NB4 (cell line): ENCODE data around the gene GRID2.

Experiments used
- CTCF ChIP-seq: IDR thresholded peaks from one replicate; pipeline ENCODE4 v1.5.1; 2012; ENCODE audit warnings: low read depth, low read length
- POLR2A ChIP-seq: IDR thresholded peaks from 2 replicates; pipeline ENCODE4 v1.6.1; 2011; ENCODE audit warnings: mild to moderate bottlenecking; ENCODE audit not compliant: insufficient read length; ENCODE audit errors: extremely low read depth

GRCh38 chr4:93659629-93660028 lies 1355.9 kb downstream of the GRID2 start:
- no peak for TF ChIP-seq CTCF
- no peak for TF ChIP-seq POLR2A
